ENCODE measurements around the gene SDK1.

GRCh38 chr7:3432911-3433310 lies 131.9 kb downstream of the SDK1 start:
- TF ChIP-seq CTCF (IDR thresholded peaks at IDR 0.05): no peak
- no peak for TF ChIP-seq EP300 (IDR thresholded peaks at IDR 0.05)
- no peak for TF ChIP-seq RAD21 (conservative IDR thresholded peaks at IDR 0.05 in 1 of 2, IDR thresholded peaks at IDR 0.05 in 1 of 2)

All from A549 (cell line).